Testis (tissue), 2 donors: Measurements from ENCODE around the gene SLC24A3.

Experiments
- POLR2A ChIP-seq: fragments of 450-650 bp; IDR thresholded peaks from one replicate; pipeline ENCODE4 v1.6.1; 2017; ENCODE audit warnings: antibody characterized with exemption, mild to moderate bottlenecking, moderate library complexity
- TF ChIP-seq, protein P1 (sequence below), 3 experiments: fragments of 450-650 bp in 2 of 3; fragments of 200-600 bp in 1 of 3; sonication (generic) in 1 of 3; IDR thresholded peaks; one replicate each; pipeline ENCODE4 v1.5.1; 2016 to 2019; ENCODE audit warnings: antibody characterized with exemption in 3 of 3, mild to moderate bottlenecking in 2 of 3, moderate library complexity in 1 of 3

DNA sequence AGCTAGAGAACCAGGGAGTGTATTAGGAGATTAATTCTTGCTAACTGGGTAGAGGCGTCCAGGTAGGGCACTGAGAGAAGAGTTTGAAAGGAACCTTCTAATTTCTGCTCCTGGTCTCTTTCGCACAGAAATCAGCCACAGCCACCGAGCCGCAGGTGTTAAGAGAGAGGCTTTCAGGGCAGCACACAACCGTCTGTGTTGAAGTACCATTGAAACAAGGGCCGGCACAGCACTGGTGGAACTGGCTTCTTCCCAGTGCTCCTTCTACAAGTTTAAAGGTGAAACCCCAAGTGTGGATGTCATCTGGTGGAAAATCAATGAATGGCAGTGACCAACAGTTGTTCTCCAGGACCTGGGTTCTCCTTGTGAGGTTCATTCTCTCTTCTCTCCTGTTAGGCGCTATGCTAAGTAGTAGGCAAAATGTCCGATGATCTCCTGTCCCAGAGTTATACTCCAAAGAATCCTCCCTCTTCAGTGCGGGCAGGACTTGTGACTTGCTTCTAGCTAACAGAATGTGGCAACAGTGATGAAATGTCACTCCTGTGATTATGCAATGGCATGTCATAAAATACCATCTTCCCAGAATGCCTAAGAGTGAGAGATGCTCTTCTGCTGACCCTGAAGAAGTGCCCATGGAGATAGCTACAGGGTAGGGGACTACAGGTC lies 530.7 kb downstream of the SLC24A3 start:
- TF ChIP-seq, protein P1, sequence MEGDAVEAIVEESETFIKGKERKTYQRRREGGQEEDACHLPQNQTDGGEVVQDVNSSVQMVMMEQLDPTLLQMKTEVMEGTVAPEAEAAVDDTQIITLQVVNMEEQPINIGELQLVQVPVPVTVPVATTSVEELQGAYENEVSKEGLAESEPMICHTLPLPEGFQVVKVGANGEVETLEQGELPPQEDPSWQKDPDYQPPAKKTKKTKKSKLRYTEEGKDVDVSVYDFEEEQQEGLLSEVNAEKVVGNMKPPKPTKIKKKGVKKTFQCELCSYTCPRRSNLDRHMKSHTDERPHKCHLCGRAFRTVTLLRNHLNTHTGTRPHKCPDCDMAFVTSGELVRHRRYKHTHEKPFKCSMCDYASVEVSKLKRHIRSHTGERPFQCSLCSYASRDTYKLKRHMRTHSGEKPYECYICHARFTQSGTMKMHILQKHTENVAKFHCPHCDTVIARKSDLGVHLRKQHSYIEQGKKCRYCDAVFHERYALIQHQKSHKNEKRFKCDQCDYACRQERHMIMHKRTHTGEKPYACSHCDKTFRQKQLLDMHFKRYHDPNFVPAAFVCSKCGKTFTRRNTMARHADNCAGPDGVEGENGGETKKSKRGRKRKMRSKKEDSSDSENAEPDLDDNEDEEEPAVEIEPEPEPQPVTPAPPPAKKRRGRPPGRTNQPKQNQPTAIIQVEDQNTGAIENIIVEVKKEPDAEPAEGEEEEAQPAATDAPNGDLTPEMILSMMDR (IDR thresholded peaks at IDR 0.05) = no peak
- TF ChIP-seq POLR2A = no peak
